22Rv1 (cell line): ENCODE results near the gene POFUT2.

ENCODE experiments used
- H3K27ac ChIP-seq: fragments of 450-650 bp; 2 replicates; pipeline ENCODE4 v1.5.1; 2017
- ZFX ChIP-seq: fragments of 450-650 bp; IDR thresholded peaks from 2 replicates; pipeline ENCODE4 v1.6.1; 2017; ENCODE audit warnings: antibody characterized with exemption, borderline replicate concordance
- TF ChIP-seq, protein P1 (sequence below): fragments of 450-650 bp; IDR thresholded peaks from 2 replicates; pipeline ENCODE4 v1.5.1; 2017; ENCODE audit warnings: mild to moderate bottlenecking

Gene POFUT2

GRCh38 chr21:45325206-45326168 lies 37.8 kb upstream of the POFUT2 start:
- H3K27ac ChIP-seq = no peak overlapping the region
- TF ChIP-seq, protein P1, sequence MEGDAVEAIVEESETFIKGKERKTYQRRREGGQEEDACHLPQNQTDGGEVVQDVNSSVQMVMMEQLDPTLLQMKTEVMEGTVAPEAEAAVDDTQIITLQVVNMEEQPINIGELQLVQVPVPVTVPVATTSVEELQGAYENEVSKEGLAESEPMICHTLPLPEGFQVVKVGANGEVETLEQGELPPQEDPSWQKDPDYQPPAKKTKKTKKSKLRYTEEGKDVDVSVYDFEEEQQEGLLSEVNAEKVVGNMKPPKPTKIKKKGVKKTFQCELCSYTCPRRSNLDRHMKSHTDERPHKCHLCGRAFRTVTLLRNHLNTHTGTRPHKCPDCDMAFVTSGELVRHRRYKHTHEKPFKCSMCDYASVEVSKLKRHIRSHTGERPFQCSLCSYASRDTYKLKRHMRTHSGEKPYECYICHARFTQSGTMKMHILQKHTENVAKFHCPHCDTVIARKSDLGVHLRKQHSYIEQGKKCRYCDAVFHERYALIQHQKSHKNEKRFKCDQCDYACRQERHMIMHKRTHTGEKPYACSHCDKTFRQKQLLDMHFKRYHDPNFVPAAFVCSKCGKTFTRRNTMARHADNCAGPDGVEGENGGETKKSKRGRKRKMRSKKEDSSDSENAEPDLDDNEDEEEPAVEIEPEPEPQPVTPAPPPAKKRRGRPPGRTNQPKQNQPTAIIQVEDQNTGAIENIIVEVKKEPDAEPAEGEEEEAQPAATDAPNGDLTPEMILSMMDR = no peak
- no peak for TF ChIP-seq ZFX

DNA sequence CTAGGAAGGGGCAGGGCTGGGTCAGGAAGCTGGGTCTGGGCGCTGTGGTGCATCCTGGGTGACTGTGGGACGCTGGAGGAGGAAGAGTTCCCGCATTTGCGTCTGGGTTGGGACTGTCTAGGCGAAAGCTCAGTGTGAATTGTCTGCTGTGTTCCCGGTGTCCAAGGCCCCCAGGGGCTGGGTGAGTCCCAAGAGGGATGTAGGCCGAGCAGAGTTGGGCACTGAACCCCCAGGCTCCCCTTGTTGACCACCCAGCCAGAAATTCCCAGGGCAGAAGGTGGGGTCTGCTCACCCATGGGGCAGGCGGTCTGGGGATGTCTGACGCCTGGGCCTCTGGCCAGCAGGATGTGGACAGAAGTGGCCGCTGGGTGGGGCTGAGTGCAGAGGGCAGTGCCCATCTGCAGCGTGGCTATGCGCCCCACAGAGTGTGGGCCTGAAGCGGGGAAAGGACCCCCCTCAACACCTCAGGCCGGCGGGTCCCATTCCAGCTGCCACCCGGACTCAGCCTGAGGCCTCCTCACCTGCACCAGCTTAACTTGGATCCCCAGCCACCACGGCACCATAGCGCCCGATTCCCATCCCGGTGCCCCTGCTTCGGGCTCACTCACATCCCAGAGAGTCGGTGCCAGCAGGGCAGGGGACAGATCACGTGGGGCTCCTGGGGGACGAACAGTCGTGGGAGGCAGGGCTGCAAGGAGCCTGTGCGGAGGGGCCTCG lies 37.0 kb upstream of the POFUT2 start:
- TF ChIP-seq ZFX = no peak
- TF ChIP-seq, protein P1 = no peak
- no peak overlapping the region for H3K27ac ChIP-seq

DNA sequence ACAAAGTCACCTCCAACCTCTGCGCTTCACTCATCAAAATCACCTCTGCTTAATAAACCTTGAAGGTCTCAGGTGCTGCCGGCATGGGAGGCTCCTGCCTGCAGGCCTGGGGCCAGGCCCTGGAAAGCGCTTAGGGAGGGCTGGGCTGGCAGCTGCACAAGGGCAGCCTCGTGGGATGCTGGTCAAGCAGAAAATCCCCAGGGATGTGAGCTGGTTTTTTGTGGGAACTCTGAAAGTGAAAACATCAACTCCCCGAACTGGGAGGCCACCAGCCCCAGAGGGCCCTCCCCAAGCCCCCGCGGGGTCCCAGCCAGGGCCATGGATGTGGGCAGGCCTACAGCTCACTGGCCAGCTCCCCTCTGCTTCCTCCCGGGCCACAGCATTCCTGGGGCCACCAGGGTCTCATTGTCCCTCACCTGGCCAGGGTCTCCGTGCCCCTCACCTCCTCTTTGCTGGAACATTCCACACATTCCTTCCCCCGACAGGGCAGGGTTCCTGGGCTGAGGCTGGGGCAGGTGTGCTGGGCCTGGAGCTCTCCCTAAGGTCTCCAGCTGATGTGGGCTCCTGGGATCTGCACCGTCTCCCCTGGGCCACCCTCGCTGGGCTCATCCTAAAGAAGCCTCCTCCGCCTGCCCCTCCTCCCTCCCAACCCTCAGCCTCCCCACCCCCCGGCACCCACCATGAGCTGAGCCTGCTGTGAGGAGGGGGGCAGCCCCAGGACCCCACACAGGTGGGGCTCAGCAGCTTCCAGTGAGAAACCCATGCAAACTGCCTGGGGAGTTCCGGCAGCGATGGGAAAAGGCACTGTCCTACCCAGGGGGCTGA lies 36.0 kb upstream of the POFUT2 start:
- H3K27ac ChIP-seq = no peak overlapping the region
- TF ChIP-seq, protein P1 = no peak
- TF ChIP-seq ZFX = no peak

GRCh38 chr21:45322960-45323461 lies 35.3 kb upstream of the POFUT2 start:
- TF ChIP-seq, protein P1 = no peak
- TF ChIP-seq ZFX = no peak
- no peak overlapping the region for H3K27ac ChIP-seq

DNA sequence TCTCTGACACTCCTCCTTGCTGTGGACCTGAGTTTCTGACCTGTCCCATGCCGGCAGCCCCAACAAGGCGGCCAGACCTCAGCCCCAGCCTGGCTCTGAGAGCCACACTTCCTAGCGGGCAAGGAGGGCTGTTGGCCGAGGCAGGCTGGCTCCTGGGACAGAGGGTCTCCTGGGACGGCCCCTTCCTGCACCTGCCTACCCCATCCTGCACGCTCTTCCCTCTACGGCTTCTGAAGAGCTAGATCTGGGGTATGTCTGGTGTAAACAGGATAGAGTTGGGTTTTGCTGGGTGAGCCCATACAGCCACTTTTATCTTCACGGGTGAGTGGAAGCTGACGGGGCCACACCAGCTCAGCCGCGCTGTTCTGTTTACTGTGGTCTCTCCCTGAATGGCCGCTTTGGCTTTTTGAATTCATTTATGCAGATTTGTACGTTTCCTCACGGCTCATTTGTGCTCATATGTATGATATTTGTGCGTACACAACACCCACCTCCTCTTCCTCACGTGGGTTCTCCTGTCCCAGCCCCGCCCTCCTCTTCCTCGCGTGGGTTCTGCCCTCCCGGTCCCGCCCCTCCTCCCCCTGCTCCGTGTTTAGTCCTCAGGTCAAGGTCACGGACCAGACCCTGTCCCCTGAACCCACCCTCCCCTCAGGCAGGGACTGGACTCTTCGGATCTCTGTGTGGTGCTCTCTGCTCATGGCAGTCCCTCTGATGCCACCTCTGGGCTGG lies 34.7 kb upstream of the POFUT2 start:
- no peak overlapping the region for H3K27ac ChIP-seq

More for the DNA sequence above, 34.7 kb upstream of the POFUT2 start:
- TF ChIP-seq, protein P1 = no peak
- TF ChIP-seq ZFX = no peak
